Measurements from ENCODE around the gene FABP7. TPM values are rescaled to one million over a fixed set of nuclear protein-coding genes. Genes with fewer than 3 reads are reported as not detected.

The FABP7 gene
- total RNA-seq, 1 experiment from 2014 or later, result not detected

DNA sequence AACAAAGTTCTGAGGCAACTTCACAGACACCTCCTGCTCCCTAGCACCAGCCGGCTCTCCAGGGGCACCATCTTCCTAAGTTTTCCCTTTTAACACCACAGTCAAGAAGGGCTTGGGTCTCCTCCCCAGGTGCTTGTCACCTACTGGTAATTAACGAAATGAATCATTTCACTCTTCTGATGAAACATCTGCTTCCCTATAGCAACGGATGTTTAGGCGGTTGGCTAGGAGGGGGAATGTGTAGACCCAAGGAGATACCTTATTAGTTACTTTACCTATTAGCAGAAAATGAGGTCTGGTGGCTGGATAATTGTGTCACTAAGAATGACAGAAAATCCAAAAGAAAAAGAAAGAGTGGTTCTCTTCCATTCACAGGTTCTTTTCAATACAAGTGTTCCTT is 46.3 kb upstream of the FABP7 start:
- Histone ChIP-seq H3K4me2 (ENCODE audit: low read length) (no peak overlapping the region), H3K27ac (ENCODE audit: low read length) (no peak overlapping the region), H3K36me3 (ENCODE audit: low read depth, low read length) (no peaks in the 10 kb centered on the region), H4K20me1 (ENCODE audit: low read length) (no peaks in the 10 kb centered on the region), H3K4me1 (ENCODE audit: insufficient read depth, low read length) (peaks cover 15% of the 10 kb centered on the region; the same call in 1 of the 2 replicates), H3K9me2 (replicated peaks; ENCODE audit: low read length) (no peaks in the 10 kb centered on the region), H3K4me3 (ENCODE audit: low read length) (no peak overlapping the region), H3K9ac (ENCODE audit: low read length) (no peak overlapping the region), H3F3A (ENCODE audit: low read length, unreplicated experiment) (no peaks in the 10 kb centered on the region), H3K9me3 (ENCODE audit: low read length) (no peaks in the 10 kb centered on the region), H3K79me2 (ENCODE audit: low read length) (no peaks in the 10 kb centered on the region), H2AFZ (ENCODE audit: low read length) (no peak overlapping the region), H3K27me3 (ENCODE audit: low read length) (no peaks in the 10 kb centered on the region)
- BruUV-seq (replicated peaks), result no TSS peak
- DNase-seq (no peak), ATAC-seq (no peak)
- CTCF ChIA-PET, result no interaction called here
- intact Hi-C loops (cut with micrococcal nuclease), result loop anchor here (5.0 kb wide), 2 partner anchors 54 to 256 kb away; partner anchors contain the start of gene SMPDL3A
- POLR2A ChIA-PET (ENCODE audit: unreplicated experiment), result no interaction called here
- TF ChIP-seq EZH2phosphoT487 (IDR thresholded peaks at IDR 0.05; ENCODE audit: borderline replicate concordance, low read length), result no peak
- TF ChIP-seq, protein P1, sequence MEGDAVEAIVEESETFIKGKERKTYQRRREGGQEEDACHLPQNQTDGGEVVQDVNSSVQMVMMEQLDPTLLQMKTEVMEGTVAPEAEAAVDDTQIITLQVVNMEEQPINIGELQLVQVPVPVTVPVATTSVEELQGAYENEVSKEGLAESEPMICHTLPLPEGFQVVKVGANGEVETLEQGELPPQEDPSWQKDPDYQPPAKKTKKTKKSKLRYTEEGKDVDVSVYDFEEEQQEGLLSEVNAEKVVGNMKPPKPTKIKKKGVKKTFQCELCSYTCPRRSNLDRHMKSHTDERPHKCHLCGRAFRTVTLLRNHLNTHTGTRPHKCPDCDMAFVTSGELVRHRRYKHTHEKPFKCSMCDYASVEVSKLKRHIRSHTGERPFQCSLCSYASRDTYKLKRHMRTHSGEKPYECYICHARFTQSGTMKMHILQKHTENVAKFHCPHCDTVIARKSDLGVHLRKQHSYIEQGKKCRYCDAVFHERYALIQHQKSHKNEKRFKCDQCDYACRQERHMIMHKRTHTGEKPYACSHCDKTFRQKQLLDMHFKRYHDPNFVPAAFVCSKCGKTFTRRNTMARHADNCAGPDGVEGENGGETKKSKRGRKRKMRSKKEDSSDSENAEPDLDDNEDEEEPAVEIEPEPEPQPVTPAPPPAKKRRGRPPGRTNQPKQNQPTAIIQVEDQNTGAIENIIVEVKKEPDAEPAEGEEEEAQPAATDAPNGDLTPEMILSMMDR (conservative IDR thresholded peaks at IDR 0.05; ENCODE audit: low read depth, low read length), result no peak
- TF ChIP-seq EZH2 (IDR thresholded peaks at IDR 0.05; ENCODE audit: low read length, unreplicated experiment), result no peak

DNA sequence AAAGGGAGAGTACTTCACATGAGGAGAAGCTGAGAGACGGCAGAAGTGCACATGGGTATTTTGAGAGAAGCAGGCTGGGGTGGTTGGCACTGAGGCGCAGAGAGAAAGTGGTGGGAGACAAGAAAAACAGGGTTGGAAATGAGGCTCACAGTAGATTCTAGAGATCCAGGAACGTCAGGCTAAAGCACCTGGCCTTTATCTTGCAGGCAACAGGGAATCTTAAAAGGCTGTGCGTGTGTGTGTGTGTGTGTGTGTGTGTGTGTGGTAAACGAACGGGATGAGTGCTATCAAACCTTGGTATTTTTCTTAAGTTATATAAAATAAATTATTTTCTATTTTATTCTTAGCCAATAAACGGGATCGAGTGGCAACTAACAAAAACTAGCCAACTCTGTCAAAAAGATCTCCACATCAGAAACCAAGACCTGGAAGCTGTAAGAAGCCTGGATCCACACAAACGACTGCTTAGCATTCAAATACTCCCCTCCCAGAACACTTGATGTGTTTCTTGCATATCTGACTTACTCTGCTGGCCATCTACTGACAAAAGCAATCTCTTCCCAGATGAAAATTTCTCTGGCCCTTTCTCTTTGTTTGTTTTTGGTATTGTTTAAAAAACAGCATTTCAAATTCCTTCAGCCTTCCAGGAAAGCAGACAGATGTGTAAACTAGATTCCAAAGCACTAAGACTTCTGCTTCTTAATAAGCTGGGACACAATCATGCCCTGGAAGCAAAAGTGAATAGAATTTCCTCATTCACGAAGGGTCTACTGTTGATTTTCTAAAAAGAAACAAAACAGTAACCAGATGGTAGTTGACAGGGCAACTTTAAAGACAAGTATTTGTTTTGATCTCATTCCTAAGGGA is 44.8 kb upstream of the FABP7 start:
- H3K4me1 ChIP-seq (ENCODE audit: insufficient read depth, low read length), result peaks cover 15% of the 10 kb centered on the region; the same call in 1 of the 2 replicates
- BruUV-seq (replicated peaks), result no TSS peak
- no peak overlapping the region for H3K9ac ChIP-seq (ENCODE audit: low read length)
- POLR2A ChIA-PET (ENCODE audit: unreplicated experiment), result no interaction called here
- H3F3A ChIP-seq (ENCODE audit: low read length, unreplicated experiment), result no peaks in the 10 kb centered on the region
- no peaks in the 10 kb centered on the region for H3K36me3 ChIP-seq (ENCODE audit: low read depth, low read length)
- no peak for ATAC-seq
- TF ChIP-seq EZH2 (IDR thresholded peaks at IDR 0.05; ENCODE audit: low read length, unreplicated experiment), result no peak
- TF ChIP-seq, protein P1 (conservative IDR thresholded peaks at IDR 0.05; ENCODE audit: low read depth, low read length), result no peak
- no peak for TF ChIP-seq EZH2phosphoT487 (IDR thresholded peaks at IDR 0.05; ENCODE audit: borderline replicate concordance, low read length)
- no peak overlapping the region for H3K4me2 ChIP-seq (ENCODE audit: low read length)
- H2AFZ ChIP-seq (ENCODE audit: low read length), result no peak overlapping the region
- DNase-seq, result no peak
- H3K9me2 ChIP-seq (replicated peaks; ENCODE audit: low read length), result no peaks in the 10 kb centered on the region
- H3K27ac ChIP-seq (ENCODE audit: low read length), result no peak overlapping the region
- no peak overlapping the region for H3K4me3 ChIP-seq (ENCODE audit: low read length)
- H3K79me2 ChIP-seq (ENCODE audit: low read length), result no peaks in the 10 kb centered on the region
- no peaks in the 10 kb centered on the region for H3K27me3 ChIP-seq (ENCODE audit: low read length)
- no peaks in the 10 kb centered on the region for H3K9me3 ChIP-seq (ENCODE audit: low read length)
- CTCF ChIA-PET, result no interaction called here
- H4K20me1 ChIP-seq (ENCODE audit: low read length), result no peaks in the 10 kb centered on the region
- intact Hi-C loops (cut with micrococcal nuclease), result loop anchor here (5.0 kb wide), 2 partner anchors 53 to 257 kb away; partner anchors contain the start of gene SMPDL3A

DNA sequence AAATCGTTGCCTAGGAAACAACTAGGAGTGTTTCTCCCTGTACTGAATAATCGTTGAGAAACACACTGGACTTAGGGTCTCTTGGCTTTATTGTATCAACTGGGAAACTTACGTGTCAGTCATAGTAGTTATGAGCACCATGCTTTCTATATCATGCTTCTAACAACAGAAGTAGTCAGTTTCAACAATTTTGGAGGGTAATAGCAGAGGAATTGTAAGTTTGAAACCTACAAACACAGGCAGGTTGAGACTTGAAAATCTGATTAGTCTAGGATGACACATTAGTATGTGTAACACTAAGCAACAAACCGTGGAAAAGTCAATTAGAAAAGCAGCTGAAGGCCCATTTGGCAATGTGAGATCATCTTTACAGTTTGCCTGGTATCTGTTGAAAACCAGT is 43.9 kb upstream of the FABP7 start:
- CTCF ChIA-PET, result no interaction called here
- Histone ChIP-seq H3K9me2 (replicated peaks; ENCODE audit: low read length) (no peaks in the 10 kb centered on the region), H3K36me3 (ENCODE audit: low read depth, low read length) (no peaks in the 10 kb centered on the region), H3K4me3 (ENCODE audit: low read length) (no peak overlapping the region), H3K4me2 (ENCODE audit: low read length) (no peak overlapping the region), H3F3A (ENCODE audit: low read length, unreplicated experiment) (no peaks in the 10 kb centered on the region), H3K4me1 (ENCODE audit: insufficient read depth, low read length) (peaks cover 15% of the 10 kb centered on the region; the same call in 1 of the 2 replicates), H3K9me3 (ENCODE audit: low read length) (no peaks in the 10 kb centered on the region), H2AFZ (ENCODE audit: low read length) (no peak overlapping the region), H3K27me3 (ENCODE audit: low read length) (no peaks in the 10 kb centered on the region), H3K79me2 (ENCODE audit: low read length) (no peaks in the 10 kb centered on the region), H4K20me1 (ENCODE audit: low read length) (no peaks in the 10 kb centered on the region), H3K27ac (ENCODE audit: low read length) (no peak overlapping the region), H3K9ac (ENCODE audit: low read length) (no peak overlapping the region)
- POLR2A ChIA-PET (ENCODE audit: unreplicated experiment), result no interaction called here
- intact Hi-C loops (cut with micrococcal nuclease), result no loop called here
- TF ChIP-seq EZH2 (IDR thresholded peaks at IDR 0.05; ENCODE audit: low read length, unreplicated experiment) (no peak), EZH2phosphoT487 (IDR thresholded peaks at IDR 0.05; ENCODE audit: borderline replicate concordance, low read length) (no peak)
- TF ChIP-seq, protein P1 (conservative IDR thresholded peaks at IDR 0.05; ENCODE audit: low read depth, low read length), result no peak
- ATAC-seq, result no peak
- DNase-seq, result no peak
- no TSS peak for BruUV-seq (replicated peaks)
